MV-4-11 (cell line): ENCODE results near the gene PALM2AKAP2.
A peak's percentile ranks its signal among the peaks of the same experiment; 100 is the strongest.

Experiments
- DNase-seq: peaks from one replicate; lab custom pipeline; 2025; lab: John Stamatoyannopoulos, UW

PALM2AKAP2 gene

GRCh38 chr9:109771796-109772531 is 8.0 kb upstream of the PALM2AKAP2 start:
- DNase-seq: no peak

GRCh38 chr9:109775516-109775915 is 4.5 kb upstream of the PALM2AKAP2 start:
- no peak for DNase-seq

- DNase-seq: no peak
Observed at GRCh38 chr9:109776391-109776790, 3.6 kb upstream of the PALM2AKAP2 start.

- DNase-seq: no peak
Observed at GRCh38 chr9:109780453-109781033, 545 bp downstream of the PALM2AKAP2 start.

DNA sequence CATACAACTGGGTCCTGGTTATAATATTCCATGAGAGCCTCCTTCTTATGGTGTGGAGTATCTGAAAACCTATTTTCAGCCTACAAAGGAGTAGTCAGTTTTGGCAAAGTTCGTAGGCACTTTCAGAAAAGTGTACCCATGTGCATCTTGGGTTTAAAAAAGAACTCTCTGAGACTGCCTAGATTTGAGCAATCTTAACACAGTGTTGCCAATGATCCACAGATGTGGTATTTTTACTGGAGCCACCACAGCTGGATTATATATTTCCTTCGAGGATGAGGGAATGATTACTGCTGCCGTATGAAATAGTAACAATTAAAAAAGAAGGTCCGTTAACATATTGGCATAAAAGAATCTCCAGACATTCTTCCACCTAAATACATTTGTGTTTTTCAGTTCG is 1.1 kb downstream of the PALM2AKAP2 start:
- DNase-seq: no peak

- DNase-seq: no peak
Observed at GRCh38 chr9:109781541-109782197, 1.7 kb downstream of the PALM2AKAP2 start.

- DNase-seq: no peak
Observed at GRCh38 chr9:109787735-109788134, 7.7 kb downstream of the PALM2AKAP2 start.

GRCh38 chr9:109789556-109789955 is 9.6 kb downstream of the PALM2AKAP2 start:
- no peak for DNase-seq

- DNase-seq: no peak
Observed at GRCh38 chr9:109789971-109790370, 10.0 kb downstream of the PALM2AKAP2 start.

DNA sequence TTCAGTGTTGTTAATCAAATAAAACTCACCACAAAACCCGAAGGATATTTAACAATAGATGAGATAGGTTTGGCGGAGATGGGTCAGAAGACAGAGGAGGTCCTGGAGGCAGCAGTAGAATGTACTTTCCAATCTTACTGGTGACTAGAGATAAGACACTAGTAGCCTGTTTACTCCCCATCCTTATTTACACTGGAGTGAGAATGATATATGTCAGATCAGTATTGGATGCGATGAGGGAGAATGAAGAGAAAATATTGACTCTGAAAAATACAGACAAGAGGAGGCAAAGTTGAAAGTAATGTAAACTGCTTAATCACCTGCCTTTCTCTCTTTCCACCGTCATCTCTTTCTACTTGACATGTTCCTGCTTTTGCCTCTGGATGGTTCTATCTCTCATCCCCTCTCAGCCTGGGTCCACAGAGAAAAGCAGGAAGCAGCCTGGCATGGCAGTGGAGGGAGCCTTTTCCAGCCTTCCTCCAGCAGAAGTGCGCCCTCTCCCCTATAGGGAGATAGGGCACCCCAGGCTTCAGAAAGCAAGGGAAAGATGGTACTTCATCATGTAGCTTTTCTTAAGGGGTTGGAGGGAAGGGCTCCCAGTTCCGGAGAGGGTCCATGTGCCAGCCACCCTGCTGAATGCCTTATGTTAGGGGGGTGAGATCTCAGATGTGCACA is 11.1 kb downstream of the PALM2AKAP2 start:
- no peak for DNase-seq

- DNase-seq: no peak
Observed at GRCh38 chr9:109791747-109792146, 11.7 kb downstream of the PALM2AKAP2 start.

- peak; percentile 50 for DNase-seq
Observed at GRCh38 chr9:109792951-109793546, 13.1 kb downstream of the PALM2AKAP2 start.

DNA sequence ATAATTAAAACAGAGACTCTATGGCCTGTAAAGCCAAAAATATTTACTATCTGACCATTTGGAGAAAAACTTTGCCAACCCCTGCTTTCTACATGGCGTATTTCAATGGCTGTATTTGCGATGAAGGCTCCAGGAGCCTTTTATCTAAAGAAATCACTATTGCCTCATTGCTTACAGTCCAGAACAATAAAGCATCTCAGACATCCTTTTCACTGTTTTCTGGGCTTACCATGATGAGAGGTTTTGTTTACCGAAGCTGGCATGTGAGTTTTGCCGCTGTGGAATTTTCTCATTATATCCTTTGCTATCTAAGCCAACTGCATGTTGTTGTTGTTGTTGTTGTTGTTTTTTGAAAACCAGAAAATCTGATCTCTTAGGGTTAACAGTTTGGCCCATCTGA is 13.9 kb downstream of the PALM2AKAP2 start:
- DNase-seq: no peak

GRCh38 chr9:109794361-109795012 is 14.5 kb downstream of the PALM2AKAP2 start:
- DNase-seq: no peak

- no peak for DNase-seq
Observed at GRCh38 chr9:109795613-109796012, 15.6 kb downstream of the PALM2AKAP2 start.

DNA sequence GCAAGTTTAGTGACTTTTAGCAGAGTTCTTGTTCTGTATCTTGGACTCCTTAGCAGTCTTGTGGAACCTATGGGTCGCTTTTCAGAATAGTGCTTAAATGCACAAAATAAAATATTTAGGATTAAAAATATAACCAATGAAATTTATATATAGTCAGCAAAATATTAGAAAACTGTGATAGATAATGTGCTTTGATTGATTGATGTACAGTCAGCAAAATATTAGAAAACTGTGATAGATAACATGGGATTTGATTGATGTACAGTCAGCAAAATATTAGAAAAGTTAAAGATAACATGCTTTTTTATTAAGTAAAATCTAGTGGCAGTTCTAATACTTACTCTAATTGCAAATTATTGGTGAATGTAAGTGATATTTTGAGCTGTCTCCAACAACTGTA is 16.1 kb downstream of the PALM2AKAP2 start:
- DNase-seq: no peak

- no peak for DNase-seq
Observed at GRCh38 chr9:109797006-109797405, 17.0 kb downstream of the PALM2AKAP2 start.

GRCh38 chr9:109797509-109797908 is 17.5 kb downstream of the PALM2AKAP2 start:
- no peak for DNase-seq

DNA sequence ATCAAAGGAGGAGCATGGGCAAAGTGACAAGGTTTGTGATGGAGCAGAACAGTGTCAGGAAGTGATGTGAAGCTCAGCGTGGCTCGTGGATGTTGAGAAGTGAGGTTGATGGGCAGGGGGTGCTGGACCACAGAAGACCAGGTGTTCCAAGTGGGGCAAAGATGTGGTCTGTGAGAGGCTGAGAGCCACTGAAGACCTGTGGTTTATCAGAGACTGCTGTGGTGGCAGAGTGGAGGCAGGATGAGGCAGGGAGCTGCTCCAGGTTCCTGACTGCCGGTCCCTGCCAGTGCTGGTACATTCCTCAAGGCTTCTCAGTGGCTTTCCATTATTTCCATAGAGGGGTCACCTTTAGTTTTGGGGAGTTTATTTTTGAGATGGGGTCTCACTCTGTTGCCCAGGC is 19.1 kb downstream of the PALM2AKAP2 start:
- DNase-seq: no peak

DNA sequence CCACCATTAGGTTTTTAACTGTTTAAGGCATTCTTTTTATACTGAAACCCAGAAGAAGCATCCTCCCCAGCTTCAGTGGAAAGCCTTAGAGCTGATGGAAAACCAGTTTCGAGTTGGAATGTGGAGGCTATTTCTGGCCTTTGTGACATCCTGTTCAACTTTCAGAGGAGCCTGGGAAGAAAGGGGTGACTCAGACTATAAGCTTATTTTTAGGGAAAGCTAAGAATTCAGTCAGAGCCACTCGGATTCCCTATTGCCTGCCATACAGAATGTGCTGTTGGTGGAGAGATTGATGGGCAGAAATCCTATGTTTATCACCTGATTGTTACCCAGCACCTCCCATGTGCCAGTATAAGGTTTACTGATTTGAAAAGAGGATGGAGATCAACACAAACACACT is 19.8 kb downstream of the PALM2AKAP2 start:
- no peak for DNase-seq

DNA sequence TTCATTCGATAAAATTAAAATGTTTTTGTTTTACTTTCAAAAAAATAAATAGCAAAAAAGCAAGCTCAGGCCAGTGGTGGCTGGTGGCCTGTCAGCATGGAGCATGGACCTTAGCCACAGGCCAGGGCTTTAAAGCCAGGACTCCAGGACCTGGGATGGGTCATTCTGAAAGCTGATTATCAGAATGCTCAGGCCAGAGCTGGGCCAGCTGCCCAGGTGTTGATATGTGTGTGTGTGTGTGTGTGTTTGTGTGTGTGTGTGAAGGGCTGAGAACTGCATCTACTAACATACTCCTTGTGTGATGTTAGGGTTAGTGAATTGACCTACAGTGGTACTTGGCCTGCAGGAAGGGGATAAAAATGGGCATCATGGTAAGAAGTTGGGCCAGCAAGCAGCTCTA is 21.5 kb downstream of the PALM2AKAP2 start:
- DNase-seq: no peak

DNA sequence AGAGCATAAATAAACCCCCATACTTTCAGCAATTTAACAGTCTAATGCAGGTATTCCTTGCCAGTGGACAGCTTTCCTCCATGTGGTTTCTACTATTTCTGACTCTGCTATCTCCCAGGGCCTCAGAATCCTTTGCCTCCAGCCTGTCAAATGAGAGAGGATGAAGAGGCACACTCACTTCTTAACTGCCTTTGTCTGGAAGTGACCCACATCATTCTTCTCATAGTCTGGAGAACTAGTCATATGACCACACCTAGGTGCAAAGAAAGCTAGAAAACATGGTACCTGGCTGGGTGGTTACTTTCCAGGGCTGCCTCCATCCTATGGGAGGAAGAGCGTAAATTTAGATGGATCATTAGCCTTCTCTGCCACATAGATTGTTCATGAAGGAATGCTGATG is 22.5 kb downstream of the PALM2AKAP2 start:
- DNase-seq: no peak
